LNCaP clone FGC (cell line): ENCODE results near the gene ZFP37.

Source experiments
- DNase-seq: peaks from one replicate; pipeline ENCODE4 v3.0.0-alpha.2; 2011; ENCODE audit warnings: low read depth
- H3K4me3 ChIP-seq: 2 replicates; pipeline ENCODE4 v1.5.1; 2011; ENCODE audit warnings: mild to moderate bottlenecking, low read depth, low read length, control low read depth
- CTCF ChIP-seq: IDR thresholded peaks from 2 replicates; pipeline ENCODE4 v1.5.1; 2012; ENCODE audit warnings: mild to moderate bottlenecking; ENCODE audit not compliant: control insufficient read depth, insufficient read depth; ENCODE audit errors: extremely low read depth

Gene ZFP37

GRCh38 chr9:113005777-113006176 is 50.7 kb downstream of the ZFP37 start:
- DNase-seq = peak; percentile 8
- no peak overlapping the region for H3K4me3 ChIP-seq
- TF ChIP-seq CTCF = no peak

- H3K4me3 ChIP-seq = no peak overlapping the region
- TF ChIP-seq CTCF = no peak
- no peak for DNase-seq
Measured at GRCh38 chr9:112997236-112997941, 59.1 kb downstream of the ZFP37 start.
